Measurements from ENCODE around the gene RAG2. TPM values are rescaled to one million over a fixed set of nuclear protein-coding genes. Genes with fewer than 3 reads are reported as not detected.

The RAG2 gene
- total RNA-seq, 1 donor from 2014 or later = not detected

DNA sequence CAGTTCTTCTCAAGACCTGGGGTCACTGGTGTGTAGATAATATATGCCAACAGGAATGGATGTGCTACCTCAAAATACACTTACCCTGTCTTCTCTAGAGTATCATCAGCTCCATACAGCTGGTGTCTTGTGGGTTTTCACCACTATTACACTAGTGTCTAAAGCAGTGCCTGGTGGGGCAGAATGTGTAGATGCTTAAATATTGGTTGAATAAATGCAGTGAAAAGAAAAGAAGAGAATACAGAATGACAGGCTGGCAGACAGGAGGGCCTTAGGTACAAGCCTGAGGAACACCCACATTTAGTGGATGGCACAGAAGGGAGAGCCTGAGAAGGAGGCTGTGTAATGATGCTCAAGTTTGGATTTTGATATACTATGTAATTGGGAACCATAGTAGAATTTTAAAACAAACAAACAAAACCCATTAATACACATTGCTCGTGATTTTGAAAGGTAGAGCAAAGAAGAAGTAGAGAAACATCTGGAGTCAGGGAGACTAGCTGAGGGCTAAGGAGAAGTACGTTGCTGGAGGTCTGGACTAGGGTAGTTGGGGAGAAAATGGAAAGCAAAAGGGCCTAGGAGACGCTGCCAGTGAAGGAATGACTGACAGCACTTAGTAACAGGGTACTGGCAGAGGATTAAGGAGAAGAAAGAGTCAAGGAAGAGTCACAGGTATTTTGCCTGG lies 20.5 kb upstream of the RAG2 start:
- H2AFZ ChIP-seq (ENCODE audit: low read depth, low read length) = no peak overlapping the region
- no peak for TF ChIP-seq EZH2 (IDR thresholded peaks at IDR 0.05; ENCODE audit: insufficient read depth, low read length)
- TF ChIP-seq, protein P1, sequence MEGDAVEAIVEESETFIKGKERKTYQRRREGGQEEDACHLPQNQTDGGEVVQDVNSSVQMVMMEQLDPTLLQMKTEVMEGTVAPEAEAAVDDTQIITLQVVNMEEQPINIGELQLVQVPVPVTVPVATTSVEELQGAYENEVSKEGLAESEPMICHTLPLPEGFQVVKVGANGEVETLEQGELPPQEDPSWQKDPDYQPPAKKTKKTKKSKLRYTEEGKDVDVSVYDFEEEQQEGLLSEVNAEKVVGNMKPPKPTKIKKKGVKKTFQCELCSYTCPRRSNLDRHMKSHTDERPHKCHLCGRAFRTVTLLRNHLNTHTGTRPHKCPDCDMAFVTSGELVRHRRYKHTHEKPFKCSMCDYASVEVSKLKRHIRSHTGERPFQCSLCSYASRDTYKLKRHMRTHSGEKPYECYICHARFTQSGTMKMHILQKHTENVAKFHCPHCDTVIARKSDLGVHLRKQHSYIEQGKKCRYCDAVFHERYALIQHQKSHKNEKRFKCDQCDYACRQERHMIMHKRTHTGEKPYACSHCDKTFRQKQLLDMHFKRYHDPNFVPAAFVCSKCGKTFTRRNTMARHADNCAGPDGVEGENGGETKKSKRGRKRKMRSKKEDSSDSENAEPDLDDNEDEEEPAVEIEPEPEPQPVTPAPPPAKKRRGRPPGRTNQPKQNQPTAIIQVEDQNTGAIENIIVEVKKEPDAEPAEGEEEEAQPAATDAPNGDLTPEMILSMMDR (IDR thresholded peaks at IDR 0.05; ENCODE audit: insufficient read depth, low read depth, low read length) = no peak
- H4K20me1 ChIP-seq (ENCODE audit: insufficient read depth, low read length) = no peaks in the 10 kb centered on the region
- no peak overlapping the region for H3K9ac ChIP-seq (ENCODE audit: low read length)
- Mint-ChIP-seq H3K27me3 (ENCODE audit: low read depth, unreplicated experiment) (no peaks in the 10 kb centered on the region), H3K4me1 (ENCODE audit: low read depth, unreplicated experiment) (no peaks in the 10 kb centered on the region), H3K27ac (ENCODE audit: unreplicated experiment) (no peak overlapping the region), H3K9me3 (ENCODE audit: unreplicated experiment) (no peaks in the 10 kb centered on the region), H3K4me3 (ENCODE audit: unreplicated experiment) (no peak overlapping the region), H3K36me3 (ENCODE audit: low read depth, unreplicated experiment) (no peaks in the 10 kb centered on the region)
- no peak overlapping the region for H3K27ac ChIP-seq (ENCODE audit: low read depth, low read length)
- no peaks in the 10 kb centered on the region for H3K79me2 ChIP-seq (ENCODE audit: insufficient read depth, low read length)
- no peaks in the 10 kb centered on the region for H3K36me3 ChIP-seq (ENCODE audit: insufficient read depth, low read length)
- no peaks in the 10 kb centered on the region for H3K4me1 ChIP-seq (ENCODE audit: insufficient read depth, low read length)
- FAIRE-seq (no peak), DNase-seq (ENCODE audit: low read depth) (no peak)
- no peaks in the 10 kb centered on the region for H3K27me3 ChIP-seq (ENCODE audit: insufficient read depth, low read length)
- H3K4me3 ChIP-seq (ENCODE audit: insufficient read depth, low read depth, low read length) = no peak overlapping the region
- no peaks in the 10 kb centered on the region for H3K9me3 ChIP-seq (ENCODE audit: insufficient read depth, low read depth, low read length)
- H3K4me2 ChIP-seq (ENCODE audit: low read length) = no peak overlapping the region

DNA sequence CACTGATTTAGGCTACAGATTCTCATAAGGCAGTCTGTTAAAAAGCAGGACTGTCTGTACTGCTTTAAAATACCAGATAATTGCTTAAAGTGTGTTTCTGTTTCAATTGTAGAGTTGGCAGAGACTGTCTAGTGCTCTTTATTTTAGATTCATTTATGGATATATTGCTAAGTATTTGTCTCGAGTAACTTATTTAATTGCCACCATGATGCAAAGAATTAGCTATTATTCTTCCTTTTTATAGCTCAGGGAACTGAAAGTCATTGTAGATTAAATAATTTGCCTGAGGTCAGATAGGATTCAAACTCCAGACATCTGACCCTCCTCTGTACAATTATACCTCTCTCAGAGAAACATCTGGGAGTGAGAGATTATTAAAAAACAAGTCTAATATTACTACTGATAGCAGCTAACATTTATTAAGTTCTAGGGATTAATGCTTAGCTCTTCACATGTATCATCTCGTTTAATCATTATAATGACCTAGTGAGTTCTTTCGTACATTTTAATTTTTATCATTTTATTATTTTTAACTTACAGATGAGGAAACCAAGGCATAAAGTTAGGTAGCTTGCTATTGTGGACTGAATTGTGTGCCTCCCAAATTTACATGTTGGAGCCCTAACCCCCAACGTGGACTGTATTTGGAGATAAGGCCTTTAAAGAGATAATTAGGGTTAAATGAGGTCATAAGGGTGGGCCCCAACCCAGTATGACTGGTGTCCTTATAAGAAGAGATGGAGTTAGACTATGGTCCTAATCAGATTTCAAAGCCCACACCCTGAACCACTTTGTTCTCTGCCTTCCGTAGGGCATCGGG lies 19.7 kb upstream of the RAG2 start:
- no peaks in the 10 kb centered on the region for H3K4me1 Mint-ChIP-seq (ENCODE audit: low read depth, unreplicated experiment)
- H3K4me2 ChIP-seq (ENCODE audit: low read length) = no peak overlapping the region
- H3K36me3 ChIP-seq (ENCODE audit: insufficient read depth, low read length) = no peaks in the 10 kb centered on the region
- H3K27me3 Mint-ChIP-seq (ENCODE audit: low read depth, unreplicated experiment) = no peaks in the 10 kb centered on the region
- no peak overlapping the region for H3K27ac Mint-ChIP-seq (ENCODE audit: unreplicated experiment)
- H3K9me3 ChIP-seq (ENCODE audit: insufficient read depth, low read depth, low read length) = no peaks in the 10 kb centered on the region
- no peak overlapping the region for H3K4me3 Mint-ChIP-seq (ENCODE audit: unreplicated experiment)
- no peak overlapping the region for H3K27ac ChIP-seq (ENCODE audit: low read depth, low read length)
- no peak overlapping the region for H3K9ac ChIP-seq (ENCODE audit: low read length)
- H4K20me1 ChIP-seq (ENCODE audit: insufficient read depth, low read length) = no peaks in the 10 kb centered on the region
- H2AFZ ChIP-seq (ENCODE audit: low read depth, low read length) = no peak overlapping the region
- TF ChIP-seq, protein P1 (IDR thresholded peaks at IDR 0.05; ENCODE audit: insufficient read depth, low read depth, low read length) = no peak
- no peak for TF ChIP-seq EZH2 (IDR thresholded peaks at IDR 0.05; ENCODE audit: insufficient read depth, low read length)
- FAIRE-seq = no peak
- no peaks in the 10 kb centered on the region for H3K36me3 Mint-ChIP-seq (ENCODE audit: low read depth, unreplicated experiment)
- H3K9me3 Mint-ChIP-seq (ENCODE audit: unreplicated experiment) = no peaks in the 10 kb centered on the region
- H3K27me3 ChIP-seq (ENCODE audit: insufficient read depth, low read length) = no peaks in the 10 kb centered on the region
- no peak overlapping the region for H3K4me3 ChIP-seq (ENCODE audit: insufficient read depth, low read depth, low read length)
- no peaks in the 10 kb centered on the region for H3K79me2 ChIP-seq (ENCODE audit: insufficient read depth, low read length)
- DNase-seq (ENCODE audit: low read depth) = no peak
- no peaks in the 10 kb centered on the region for H3K4me1 ChIP-seq (ENCODE audit: insufficient read depth, low read length)
